NK-92 (cell line): Measurements from ENCODE around the gene AXIN1.

ENCODE experiments used
- DNase-seq: peaks from one replicate; lab custom pipeline; 2025; ENCODE audit not compliant: unreplicated experiment; lab: John Stamatoyannopoulos, UW

AXIN1 gene

GRCh38 chr16:243348-243747 is 109.2 kb downstream of the AXIN1 start:
- DNase-seq, result no peak

GRCh38 chr16:242281-242680 is 110.2 kb downstream of the AXIN1 start:
- DNase-seq, result no peak

GRCh38 chr16:240559-240958 is 112.0 kb downstream of the AXIN1 start:
- no peak for DNase-seq

GRCh38 chr16:239948-240277 is 112.6 kb downstream of the AXIN1 start:
- no peak for DNase-seq
